Measurements from ENCODE around the gene FANCI.

FANCI gene

DNA sequence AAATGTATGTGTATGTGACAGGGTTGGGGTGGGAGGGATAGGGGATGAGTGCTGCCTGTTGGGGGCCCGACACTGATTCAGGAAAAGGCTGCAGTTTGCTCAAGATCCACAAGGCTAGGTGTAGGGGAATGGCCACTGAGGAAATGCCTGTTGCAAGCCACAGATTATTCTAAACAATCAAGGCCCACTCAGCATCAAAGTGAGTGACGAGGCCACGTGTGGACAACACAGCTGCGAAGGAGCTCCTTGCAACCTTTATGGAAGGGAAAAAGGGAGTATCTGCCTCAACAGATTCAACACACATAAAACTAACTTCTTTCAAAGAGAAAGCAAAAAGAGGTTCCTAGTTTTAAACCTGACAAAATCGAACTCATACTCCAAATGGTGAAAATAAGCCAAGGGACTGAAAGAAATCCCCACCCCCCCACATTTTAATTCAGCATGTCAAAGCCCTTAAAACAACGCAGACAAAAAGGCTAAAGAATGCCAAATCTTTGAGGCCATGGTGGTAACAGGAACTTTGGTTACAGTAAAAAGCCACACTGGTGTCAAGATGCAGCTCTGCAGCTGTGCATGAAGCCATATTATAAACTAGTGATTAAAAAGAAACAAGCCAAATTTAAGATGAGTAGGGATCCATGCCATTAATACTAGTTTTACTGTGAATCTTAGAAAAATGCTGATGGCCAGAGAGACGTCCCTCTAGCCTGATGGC, 87.3 kb downstream of the FANCI start:
- TF ChIP-seq NFIC (IDR thresholded peaks at IDR 0.05) (no peak), TAF1 (IDR thresholded peaks at IDR 0.05; ENCODE audit: low read depth) (no peak), CEBPB (IDR thresholded peaks at IDR 0.05) (no peak), EGR1 (IDR thresholded peaks at IDR 0.05) (no peak), RAD21 (IDR thresholded peaks at IDR 0.05; ENCODE audit: low read depth) (no peak), CREB1 (IDR thresholded peaks at IDR 0.05; ENCODE audit: low read depth) (no peak), TCF12 (IDR thresholded peaks at IDR 0.05; ENCODE audit: low read depth) (no peak), EP300 (IDR thresholded peaks at IDR 0.05; ENCODE audit: borderline replicate concordance) (no peak), ZBTB7A (IDR thresholded peaks at IDR 0.05; ENCODE audit: low read depth) (no peak)
- TF ChIP-seq, protein P1, sequence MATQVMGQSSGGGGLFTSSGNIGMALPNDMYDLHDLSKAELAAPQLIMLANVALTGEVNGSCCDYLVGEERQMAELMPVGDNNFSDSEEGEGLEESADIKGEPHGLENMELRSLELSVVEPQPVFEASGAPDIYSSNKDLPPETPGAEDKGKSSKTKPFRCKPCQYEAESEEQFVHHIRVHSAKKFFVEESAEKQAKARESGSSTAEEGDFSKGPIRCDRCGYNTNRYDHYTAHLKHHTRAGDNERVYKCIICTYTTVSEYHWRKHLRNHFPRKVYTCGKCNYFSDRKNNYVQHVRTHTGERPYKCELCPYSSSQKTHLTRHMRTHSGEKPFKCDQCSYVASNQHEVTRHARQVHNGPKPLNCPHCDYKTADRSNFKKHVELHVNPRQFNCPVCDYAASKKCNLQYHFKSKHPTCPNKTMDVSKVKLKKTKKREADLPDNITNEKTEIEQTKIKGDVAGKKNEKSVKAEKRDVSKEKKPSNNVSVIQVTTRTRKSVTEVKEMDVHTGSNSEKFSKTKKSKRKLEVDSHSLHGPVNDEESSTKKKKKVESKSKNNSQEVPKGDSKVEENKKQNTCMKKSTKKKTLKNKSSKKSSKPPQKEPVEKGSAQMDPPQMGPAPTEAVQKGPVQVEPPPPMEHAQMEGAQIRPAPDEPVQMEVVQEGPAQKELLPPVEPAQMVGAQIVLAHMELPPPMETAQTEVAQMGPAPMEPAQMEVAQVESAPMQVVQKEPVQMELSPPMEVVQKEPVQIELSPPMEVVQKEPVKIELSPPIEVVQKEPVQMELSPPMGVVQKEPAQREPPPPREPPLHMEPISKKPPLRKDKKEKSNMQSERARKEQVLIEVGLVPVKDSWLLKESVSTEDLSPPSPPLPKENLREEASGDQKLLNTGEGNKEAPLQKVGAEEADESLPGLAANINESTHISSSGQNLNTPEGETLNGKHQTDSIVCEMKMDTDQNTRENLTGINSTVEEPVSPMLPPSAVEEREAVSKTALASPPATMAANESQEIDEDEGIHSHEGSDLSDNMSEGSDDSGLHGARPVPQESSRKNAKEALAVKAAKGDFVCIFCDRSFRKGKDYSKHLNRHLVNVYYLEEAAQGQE (IDR thresholded peaks at IDR 0.05; ENCODE audit: low read depth) = no peak
- TF ChIP-seq, protein P2, sequence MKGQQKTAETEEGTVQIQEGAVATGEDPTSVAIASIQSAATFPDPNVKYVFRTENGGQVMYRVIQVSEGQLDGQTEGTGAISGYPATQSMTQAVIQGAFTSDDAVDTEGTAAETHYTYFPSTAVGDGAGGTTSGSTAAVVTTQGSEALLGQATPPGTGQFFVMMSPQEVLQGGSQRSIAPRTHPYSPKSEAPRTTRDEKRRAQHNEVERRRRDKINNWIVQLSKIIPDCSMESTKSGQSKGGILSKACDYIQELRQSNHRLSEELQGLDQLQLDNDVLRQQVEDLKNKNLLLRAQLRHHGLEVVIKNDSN (IDR thresholded peaks at IDR 0.05) = no peak
- TF ChIP-seq, protein P3, sequence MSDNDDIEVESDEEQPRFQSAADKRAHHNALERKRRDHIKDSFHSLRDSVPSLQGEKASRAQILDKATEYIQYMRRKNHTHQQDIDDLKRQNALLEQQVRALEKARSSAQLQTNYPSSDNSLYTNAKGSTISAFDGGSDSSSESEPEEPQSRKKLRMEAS (IDR thresholded peaks at IDR 0.05) = no peak

DNA sequence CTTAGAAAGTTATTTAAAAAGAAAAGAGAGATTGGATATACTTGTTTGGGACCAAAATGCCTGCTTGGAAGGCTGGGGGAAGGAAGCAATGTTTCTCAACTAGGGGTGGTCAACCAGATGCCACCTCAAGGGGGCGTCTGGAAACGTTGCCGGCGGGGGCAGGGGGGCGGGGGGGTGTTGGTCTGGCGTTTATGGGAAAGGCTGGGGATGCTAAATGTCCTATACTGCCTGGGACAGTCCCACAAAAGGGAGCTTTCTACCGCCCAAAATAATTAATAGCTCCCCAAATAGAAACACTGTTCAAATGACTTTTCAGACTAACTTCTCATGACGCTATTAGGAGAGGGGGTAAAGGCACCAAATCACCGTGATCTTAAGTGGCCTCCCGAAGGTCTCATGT, 88.7 kb downstream of the FANCI start:
- TF ChIP-seq NFIC (IDR thresholded peaks at IDR 0.05) (no peak), CEBPB (IDR thresholded peaks at IDR 0.05) (no peak), EGR1 (IDR thresholded peaks at IDR 0.05) (no peak), TAF1 (IDR thresholded peaks at IDR 0.05; ENCODE audit: low read depth) (no peak), RAD21 (IDR thresholded peaks at IDR 0.05; ENCODE audit: low read depth) (no peak)

DNA sequence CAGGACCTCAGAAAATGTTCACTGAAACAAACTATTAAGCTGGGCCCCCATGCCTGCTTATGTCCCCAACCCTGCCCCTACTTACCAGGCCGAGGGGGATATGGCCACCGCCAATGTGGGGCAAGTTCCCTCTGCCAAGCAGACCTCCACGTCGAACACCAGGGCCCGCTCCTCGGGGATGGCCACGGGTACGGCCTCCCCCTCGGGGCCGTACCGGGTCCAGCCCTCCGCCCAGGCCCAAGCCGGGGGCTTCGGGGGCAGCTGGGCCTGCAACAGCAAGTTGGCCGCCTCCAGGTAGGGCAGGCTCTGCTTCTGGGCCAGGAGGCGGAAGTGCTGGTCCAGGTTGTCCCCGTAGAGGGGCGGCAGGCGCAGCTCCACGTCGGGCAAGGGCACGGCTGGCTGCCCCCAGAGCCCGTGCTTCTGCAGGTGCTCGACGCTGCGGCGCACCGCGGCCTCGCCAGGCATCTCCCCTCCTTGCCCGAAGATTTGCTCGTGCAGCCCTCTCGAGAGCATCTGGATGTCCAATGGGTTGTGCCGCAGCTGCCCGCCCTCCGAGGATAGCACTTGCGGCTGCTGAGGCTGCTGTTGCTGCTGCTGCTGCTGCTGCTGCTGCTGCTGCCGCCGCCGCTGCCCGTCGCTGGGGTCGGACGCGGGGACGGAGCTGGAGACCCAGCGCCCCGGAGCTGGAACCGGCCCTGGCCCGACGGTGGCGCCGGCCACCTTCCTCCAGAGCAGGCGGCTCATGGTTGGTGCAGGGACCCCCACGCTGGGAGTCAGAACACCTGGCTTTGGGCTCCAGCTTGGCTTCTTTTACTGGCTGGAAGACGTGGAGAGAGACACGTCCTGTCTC, 89.5 kb downstream of the FANCI start:
- TF ChIP-seq RAD21 (IDR thresholded peaks at IDR 0.05; ENCODE audit: low read depth) (no peak), FOXM1 (IDR thresholded peaks at IDR 0.05; ENCODE audit: borderline replicate concordance, low read depth) (no peak), TAF1 (IDR thresholded peaks at IDR 0.05; ENCODE audit: low read depth) (no peak)

DNA sequence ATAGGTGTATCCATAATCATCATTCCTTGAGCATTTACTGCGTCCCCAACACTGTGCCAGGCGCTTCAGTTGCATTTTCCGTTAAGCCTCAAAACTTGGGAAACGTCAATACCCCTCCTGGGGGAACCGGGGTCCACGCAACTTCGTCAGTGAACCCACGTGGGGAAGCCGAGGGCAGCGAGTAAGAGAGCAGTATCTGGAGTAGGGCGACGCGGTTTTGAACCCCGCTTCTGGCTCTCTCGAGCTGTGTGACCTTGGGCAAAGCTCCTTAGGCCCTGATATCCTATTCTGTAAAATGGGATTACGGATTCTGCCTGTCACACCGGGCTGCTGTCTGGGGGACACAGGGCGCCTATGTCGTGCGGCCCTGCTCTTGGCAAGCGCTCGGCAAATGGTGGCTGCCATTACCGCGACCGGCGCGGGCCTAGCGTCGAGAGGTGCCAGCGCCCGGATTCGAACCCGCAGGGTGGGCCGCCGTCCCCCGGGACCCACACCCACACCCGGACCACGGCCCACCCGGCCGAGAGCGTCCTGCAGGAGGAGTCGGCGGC, 90.3 kb downstream of the FANCI start:
- TF ChIP-seq NFIC (IDR thresholded peaks at IDR 0.05) = no peak
- TF ChIP-seq, protein P3 (IDR thresholded peaks at IDR 0.05) = peak; percentile 42; the same call in 1 of the 2 replicates
- TF ChIP-seq FOXM1 (IDR thresholded peaks at IDR 0.05; ENCODE audit: borderline replicate concordance, low read depth) = no peak
- TF ChIP-seq RAD21 (IDR thresholded peaks at IDR 0.05; ENCODE audit: low read depth) = no peak
- TF ChIP-seq YY1 (IDR thresholded peaks at IDR 0.05; ENCODE audit: low read depth) = 0 out of 2 replicates have a peak, but pooled peaks have one; percentile 73
- TF ChIP-seq EGR1 (IDR thresholded peaks at IDR 0.05) = no peak
- TF ChIP-seq CREB1 (IDR thresholded peaks at IDR 0.05; ENCODE audit: low read depth) = no peak
- 0 out of 2 replicates have a peak, but pooled peaks have one; percentile 17 for TF ChIP-seq TCF12 (IDR thresholded peaks at IDR 0.05; ENCODE audit: low read depth)
- no peak for TF ChIP-seq CEBPB (IDR thresholded peaks at IDR 0.05)

DNA sequence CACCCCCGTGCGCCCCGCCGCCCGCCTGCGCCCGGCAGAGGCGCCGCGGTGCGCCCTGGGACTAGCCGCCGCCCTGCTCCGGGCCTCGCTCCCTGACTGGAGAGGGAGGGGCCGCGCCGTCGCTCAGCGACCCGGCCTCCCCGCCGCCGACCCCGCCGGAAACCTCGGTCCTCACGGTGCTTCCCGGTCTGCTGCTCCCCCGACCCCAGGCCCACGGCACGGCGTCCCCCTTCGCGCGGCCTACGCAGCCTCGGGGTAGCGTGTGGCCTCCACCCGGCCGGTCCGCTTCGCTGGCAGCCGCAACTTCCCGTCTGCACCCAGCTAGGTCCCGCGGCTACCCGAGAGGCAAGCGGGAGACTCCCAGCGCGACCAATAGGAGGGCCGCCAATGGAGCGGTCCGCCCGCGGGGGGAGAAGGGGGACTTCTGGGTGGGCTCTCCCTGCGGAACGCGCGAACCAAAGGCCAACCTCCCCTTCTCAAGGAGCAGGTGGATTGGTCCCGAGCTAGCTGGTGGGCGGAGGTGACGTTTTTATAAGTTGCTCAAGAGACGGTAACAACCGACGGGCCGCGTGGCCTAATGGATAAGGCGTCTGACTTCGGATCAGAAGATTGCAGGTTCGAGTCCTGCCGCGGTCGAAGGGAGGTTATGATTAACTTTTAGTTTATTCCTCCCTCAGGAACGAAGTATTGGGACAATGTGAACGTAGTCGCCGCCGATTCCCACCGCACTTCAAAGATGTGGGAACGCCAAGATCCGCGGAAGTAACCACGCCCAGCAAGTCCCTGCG, 90.9 kb downstream of the FANCI start, which contains the start of gene POLG:
TSS of gene POLG (minus strand) at position 315 of the 788 bp plus-strand sequence. CDS start 1,070 bp downstream, outside the sequence.
- peak; percentile 95 for TF ChIP-seq EGR1 (IDR thresholded peaks at IDR 0.05)
- peak; percentile 96 for TF ChIP-seq TAF1 (IDR thresholded peaks at IDR 0.05; ENCODE audit: low read depth)
- TF ChIP-seq, protein P2 (IDR thresholded peaks at IDR 0.05) = peak; percentile 35; the same call in 1 of the 2 replicates
- no peak; the same call in 1 of the 2 replicates for TF ChIP-seq CREB1 (IDR thresholded peaks at IDR 0.05; ENCODE audit: low read depth)
- peak; percentile 78 for TF ChIP-seq EP300 (IDR thresholded peaks at IDR 0.05; ENCODE audit: borderline replicate concordance)
- peak; percentile 68; the same call in 1 of the 2 replicates for TF ChIP-seq TCF12 (IDR thresholded peaks at IDR 0.05; ENCODE audit: low read depth)
- TF ChIP-seq YY1 (IDR thresholded peaks at IDR 0.05; ENCODE audit: low read depth) = peak; percentile 44; the same call in 1 of the 2 replicates
- TF ChIP-seq ZBTB7A (IDR thresholded peaks at IDR 0.05; ENCODE audit: low read depth) = peak; percentile 99
- TF ChIP-seq NFIC (IDR thresholded peaks at IDR 0.05) = peak; percentile 53
- TF ChIP-seq, protein P3 (IDR thresholded peaks at IDR 0.05) = peak; percentile 72
- no peak for TF ChIP-seq RAD21 (IDR thresholded peaks at IDR 0.05; ENCODE audit: low read depth)
- TF ChIP-seq, protein P1 (IDR thresholded peaks at IDR 0.05; ENCODE audit: low read depth) = no peak
- peak; percentile 78 for TF ChIP-seq CEBPB (IDR thresholded peaks at IDR 0.05)
- peak; percentile 47; the same call in 1 of the 2 replicates for TF ChIP-seq FOXM1 (IDR thresholded peaks at IDR 0.05; ENCODE audit: borderline replicate concordance, low read depth)
- peak; percentile 95 for TF ChIP-seq TEAD4 (IDR thresholded peaks at IDR 0.05)
